ENCODE results near the gene CTCFL. TPM values are rescaled to one million over a fixed set of nuclear protein-coding genes. Genes with fewer than 3 reads are reported as not detected.
A peak's percentile ranks its signal among the peaks of the same experiment; 100 is the strongest.

CTCFL gene
- total and polyA plus RNA-seq, 2 of the 8 experiments (the other 6 are each of a cell fraction or from before 2014, with no cell fraction given), result 0.30 to 0.80 TPM

- TF ChIP-seq CTCF (IDR thresholded peaks at IDR 0.05; ENCODE audit: control extremely low read depth in 1 of 3, insufficient read depth in 1 of 3, low read depth in 1 of 3, low read length in 3 of 3) (peak; percentile 32 to 97 (median 59)), SP4 (IDR thresholded peaks at IDR 0.05; ENCODE audit: low read length) (no peak), JUND (IDR thresholded peaks at IDR 0.05; ENCODE audit: low read length) (no peak), NANOG (IDR thresholded peaks at IDR 0.05; ENCODE audit: insufficient read depth, low read depth, low read length, poor library complexity, severe bottlenecking) (no peak)
These were observed 1.3 kb upstream of the CTCFL start (continued) for GRCh38 chr20:57526087-57526884.

Data from H1 (cell line).